T-helper 1 cell treated with Interleukin-12 subunit alpha and Interleukin-12 subunit beta and Interleukin-4 antibody, amounts not matched to agents 30 ng/mL and 1 ng/mL, for 36 hours (primary cell): Measurements from ENCODE around the gene ATAD1. TPM values are rescaled to one million over a fixed set of nuclear protein-coding genes. Genes with fewer than 3 reads are reported as not detected.

Source experiments
- intact Hi-C: fragments of 100-400 bp; cut with micrococcal nuclease; formaldehyde crosslinking; loops from one replicate; pipeline ENCODE4 v1.15.1; 2024
- total RNA-seq: library from RNA; stranded (reverse); gene quantifications from 2 replicates; pipeline ENCODE4 v1.2.3, GENCODE V29; 2022

Gene ATAD1
- total RNA-seq, 1 donor from 2014 or later = 49.3 TPM

- intact Hi-C loops = no loop called here
Observed at GRCh38 chr10:87723500-87723899, 94.5 kb downstream of the ATAD1 start.

GRCh38 chr10:87722716-87723115 lies 95.3 kb downstream of the ATAD1 start:
- intact Hi-C loops = no loop called here

GRCh38 chr10:87721781-87722180 lies 96.2 kb downstream of the ATAD1 start:
- intact Hi-C loops = no loop called here

- intact Hi-C loops = no loop called here
Observed at GRCh38 chr10:87720665-87721064, 97.4 kb downstream of the ATAD1 start.

- intact Hi-C loops = no loop called here
Observed at GRCh38 chr10:87716348-87716670, 101.7 kb downstream of the ATAD1 start.

GRCh38 chr10:87715552-87716347 lies 102.3 kb downstream of the ATAD1 start:
- intact Hi-C loops = no loop called here

GRCh38 chr10:87713707-87714106 lies 104.3 kb downstream of the ATAD1 start:
- intact Hi-C loops = no loop called here

- intact Hi-C loops = no loop called here
Observed at GRCh38 chr10:87712913-87713616, 105.0 kb downstream of the ATAD1 start.

GRCh38 chr10:87707254-87707653 lies 110.8 kb downstream of the ATAD1 start:
- intact Hi-C loops = no loop called here

GRCh38 chr10:87706731-87707130 lies 111.3 kb downstream of the ATAD1 start:
- intact Hi-C loops = no loop called here

- intact Hi-C loops = no loop called here
Observed at GRCh38 chr10:87705339-87705738, 112.7 kb downstream of the ATAD1 start.

GRCh38 chr10:87703771-87704170 lies 114.3 kb downstream of the ATAD1 start:
- intact Hi-C loops = no loop called here

- intact Hi-C loops = no loop called here
Observed at GRCh38 chr10:87702973-87703294, 115.1 kb downstream of the ATAD1 start.

- intact Hi-C loops = no loop called here
Observed at GRCh38 chr10:87702260-87702972, 115.6 kb downstream of the ATAD1 start.

Other genes starting within 250 kb of the ATAD1 start
- gene PAPSS2, start 158.3 kb downstream of the ATAD1 start, total RNA-seq = 0.07 and 0.17 TPM in 2 replicates
- 1.0 and 1.1 TPM in 2 replicates for gene KLLN, start 45.3 kb upstream of the ATAD1 start, total RNA-seq
- gene PTEN, start 45.4 kb upstream of the ATAD1 start, total RNA-seq = 92.3 and 94.9 TPM in 2 replicates